Aorta (tissue), 5 donors: ENCODE measurements around the gene MORN1. TPM values are rescaled to one million over a fixed set of nuclear protein-coding genes. Genes with fewer than 3 reads are reported as not detected.
A peak's percentile ranks its signal among the peaks of the same experiment; 100 is the strongest.

Experiments
- ATAC-seq: fragments of 200-7000 bp; cut with Tn5 transposase; one replicate; pipeline ENCODE4 v1.9.1; 2022; ENCODE audit warnings: moderate library complexity; ENCODE audit not compliant: low FRiP score
- DNase-seq, 2 donors: peaks; one replicate each; pipeline ENCODE4 v3.0.0-alpha.2; 2020
- H3K27ac ChIP-seq, 2 donors: one replicate each; pipeline ENCODE4 v1.5.1; 2013; ENCODE audit warnings: low read length in 2 of 2, mild to moderate bottlenecking in 2 of 2, moderate library complexity in 2 of 2, control low read depth in 1 of 2, inconsistent platforms in 1 of 2, low read depth in 1 of 2
- H3K27me3 ChIP-seq, 2 donors: one replicate each; pipeline ENCODE4 v1.6.1; 2013; ENCODE audit warnings: control low read depth in 1 of 2, low read length in 1 of 2, mild to moderate bottlenecking in 1 of 2, moderate library complexity in 1 of 2; ENCODE audit not compliant: insufficient read depth in 2 of 2, control insufficient read depth in 1 of 2
- H3K36me3 ChIP-seq, 2 donors: one replicate each; pipeline ENCODE4 v1.6.1; 2013; ENCODE audit warnings: control low read depth in 1 of 2, low read length in 1 of 2, mild to moderate bottlenecking in 1 of 2; ENCODE audit not compliant: insufficient read depth in 2 of 2, control insufficient read depth in 1 of 2
- H3K4me1 ChIP-seq, 2 donors: one replicate each; pipeline ENCODE4 v1.6.1; 2013; ENCODE audit warnings: low read length in 2 of 2, control low read depth in 1 of 2, mild to moderate bottlenecking in 1 of 2, moderate library complexity in 1 of 2; ENCODE audit not compliant: insufficient read depth in 2 of 2, control insufficient read depth in 1 of 2
- H3K4me3 ChIP-seq, 2 donors: one replicate each; pipeline ENCODE4 v1.5.1; 2013; ENCODE audit warnings: low read length in 2 of 2, control low read depth in 1 of 2, mild to moderate bottlenecking in 1 of 2
- H3K9me3 ChIP-seq: one replicate; pipeline ENCODE4 v1.6.1; 2013; ENCODE audit warnings: mild to moderate bottlenecking, low read length; ENCODE audit not compliant: control insufficient read depth
- WGBS, 2 donors: extraction: QIAGEN DNeasy Blood & Tissue Kit; methylation state at CpG; one replicate each; pipeline ENCODE4 v1.1.7; 2013; 5-methylcytosine and 5-hydroxymethylcytosine counted together
- intact Hi-C, 2 donors: fragments of 100-400 bp; cut with DNase I; formaldehyde crosslinking; loops; one replicate each; pipeline versions ENCODE4 v1.14.2 to v1.15.0; 2022
- polyA plus RNA-seq, 2 donors: library from polyadenylated mRNA; stranded (reverse); fragments of 200-250 nt; gene quantifications; one replicate each; pipeline ENCODE4 v1.2.3, GENCODE V29; 2013
- total RNA-seq, 2 donors: library from RNA; stranded (reverse); fragmentation: NEBNext Ultra II Directional; extraction: Animal tissue kit (Norgen Biotek cat#: 25700); gene quantifications; one replicate each; pipeline ENCODE4 v1.2.1, GENCODE V29; 2021
- donor health status: healthy with polysubstance abuse.
- donor health status: Bipolar disorder and iron deficiency.
- donor health status: DM: no; HTN: no; CAD: no.
- donor health status: DM: no; HTN: no; CAD: no.
- donor health status: DM: yes; HTN: yes; CAD: no.

Gene MORN1
- total and polyA plus RNA-seq, 4 donors, result 0.50 to 12.0 (median 6.9) TPM

GRCh38 chr1:2363847-2364513 is 27.4 kb downstream of the MORN1 start:
- Histone ChIP-seq H3K4me3 (no peak overlapping the region), H3K4me1 (no peaks in the 10 kb centered on the region), H3K9me3 (no peaks in the 10 kb centered on the region), H3K27me3 (no peaks in the 10 kb centered on the region), H3K36me3 (no peaks in the 10 kb centered on the region), H3K27ac (no peak overlapping the region)
- no peak for ATAC-seq
- 96 to 97% methylated on average over 2 of the region's 2 CpGs for WGBS, 2 donors
- DNase-seq, result no peak
- intact Hi-C loops, result no loop called here

- intact Hi-C loops, result no loop called here
- Histone ChIP-seq H3K27ac (no peak overlapping the region), H3K9me3 (no peaks in the 10 kb centered on the region), H3K27me3 (no peaks in the 10 kb centered on the region), H3K4me3 (no peak overlapping the region), H3K36me3 (no peaks in the 10 kb centered on the region), H3K4me1 (no peaks in the 10 kb centered on the region)
- DNase-seq, result peak; percentile 40 to 47
- no peak for ATAC-seq
- 30 to 47% methylated on average over 11 of the region's 11 CpGs for WGBS, 2 donors
Observed at GRCh38 chr1:2360588-2361364, 30.6 kb downstream of the MORN1 start.

GRCh38 chr1:2358651-2359640 is 32.4 kb downstream of the MORN1 start:
- ATAC-seq, result no peak
- Histone ChIP-seq H3K9me3 (no peaks in the 10 kb centered on the region), H3K27ac (no peak overlapping the region), H3K4me3 (no peak overlapping the region), H3K36me3 (no peaks in the 10 kb centered on the region), H3K27me3 (no peaks in the 10 kb centered on the region), H3K4me1 (peaks cover 0 to 3% of the 10 kb centered on the region in 2 donors)
- intact Hi-C loops, result no loop called here
- 90 to 95% methylated on average over 23 to 24 of the region's 24 CpGs for WGBS, 2 donors
- DNase-seq, result peak; percentile 40 to 59

- H3K4me3 ChIP-seq, result no peak overlapping the region
- intact Hi-C loops, result no loop called here
- DNase-seq (peak in 1 of 2 donors; percentile 61), ATAC-seq (no peak)
- H3K27ac ChIP-seq, result no peak overlapping the region
- no peaks in the 10 kb centered on the region for H3K36me3 ChIP-seq
- no peaks in the 10 kb centered on the region for H3K27me3 ChIP-seq
- no peaks in the 10 kb centered on the region for H3K9me3 ChIP-seq
- peaks cover 0 to 3% of the 10 kb centered on the region in 2 donors for H3K4me1 ChIP-seq
- 90 to 91% methylated on average over 13 of the region's 13 CpGs for WGBS, 2 donors
Observed at GRCh38 chr1:2358072-2358471, 33.3 kb downstream of the MORN1 start.

- DNase-seq (peak; percentile 26 to 61), ATAC-seq (no peak)
- H3K27ac ChIP-seq, result no peak overlapping the region
- H3K4me1 ChIP-seq, result peaks cover 0 to 3% of the 10 kb centered on the region in 2 donors
- no peaks in the 10 kb centered on the region for H3K9me3 ChIP-seq
- no peaks in the 10 kb centered on the region for H3K27me3 ChIP-seq
- no peaks in the 10 kb centered on the region for H3K36me3 ChIP-seq
- 94 to 96% methylated on average over 37 of the region's 37 CpGs for WGBS, 2 donors
- no peak overlapping the region for H3K4me3 ChIP-seq
- intact Hi-C loops, result no loop called here
Observed at GRCh38 chr1:2356911-2357845, 34.2 kb downstream of the MORN1 start.

GRCh38 chr1:2356401-2356800 is 35.0 kb downstream of the MORN1 start:
- no peak overlapping the region for H3K4me3 ChIP-seq
- peaks cover 0 to 3% of the 10 kb centered on the region in 2 donors for H3K4me1 ChIP-seq
- intact Hi-C loops, result no loop called here
- 94 to 97% methylated on average over 15 of the region's 15 CpGs for WGBS, 2 donors
- H3K36me3 ChIP-seq, result no peaks in the 10 kb centered on the region
- ATAC-seq (no peak), DNase-seq (peak; percentile 33 to 55)
- no peaks in the 10 kb centered on the region for H3K27me3 ChIP-seq
- H3K9me3 ChIP-seq, result no peaks in the 10 kb centered on the region
- no peak overlapping the region for H3K27ac ChIP-seq

GRCh38 chr1:2355373-2356261 is 35.7 kb downstream of the MORN1 start:
- WGBS, 2 donors, result 75 to 84% methylated on average over 28 of the region's 28 CpGs
- no peak for ATAC-seq
- Histone ChIP-seq H3K4me3 (no peak overlapping the region), H3K9me3 (no peaks in the 10 kb centered on the region), H3K36me3 (no peaks in the 10 kb centered on the region), H3K4me1 (peaks cover 0 to 3% of the 10 kb centered on the region in 2 donors), H3K27ac (no peak overlapping the region), H3K27me3 (no peaks in the 10 kb centered on the region)
- DNase-seq, result peak; percentile 38 to 65
- intact Hi-C loops, result no loop called here
